OCI-LY7 (cell line): Measurements from ENCODE around the gene GGACT. TPM values are rescaled to one million over a fixed set of nuclear protein-coding genes. Genes with fewer than 3 reads are reported as not detected.

Experiments
- BruUV-seq: library from RNA; stranded (reverse); fragments of 400-500 nt; replicated peaks from 2 replicates; lab custom pipeline; 2021; lab: Mats Ljungman, UMichigan
- CTCF ChIA-PET: fragments of 300-600 bp; sonication (Branson Sonifier 250); formaldehyde crosslinking; loops from one replicate; lab custom pipeline; 2022; ENCODE audit warnings: antibody characterized with exemption; ENCODE audit not compliant: unreplicated experiment; lab: Charles Lee
- POLR2A ChIA-PET: fragments of 300-600 bp; sonication (Branson Sonifier 250); formaldehyde crosslinking; loops from one replicate; lab custom pipeline; 2022; ENCODE audit warnings: antibody characterized with exemption; lab: Charles Lee
- DNase-seq: peaks from one replicate; pipeline ENCODE4 v3.0.0-alpha.2; 2015; ENCODE audit warnings: low spot score
- H2AFZ ChIP-seq: fragments of 200-600 bp; sonication (generic), shearing (Covaris generic); 2 replicates; pipeline ENCODE4 v1.6.1; 2014; ENCODE audit warnings: mild to moderate bottlenecking, antibody characterized with exemption, low read length, moderate library complexity
- H3K27ac ChIP-seq: fragments of 200-600 bp; sonication (generic); 2 replicates; pipeline ENCODE4 v1.5.1; 2014; ENCODE audit warnings: mixed run types, low read depth, mild to moderate bottlenecking, moderate library complexity, low read length, inconsistent platforms; ENCODE audit not compliant: poor library complexity, severe bottlenecking
- H3K36me3 ChIP-seq: fragments of 200-600 bp; sonication (generic); 2 replicates; pipeline ENCODE4 v1.6.1; 2014; ENCODE audit warnings: mild to moderate bottlenecking, antibody characterized with exemption, low read length, moderate library complexity, mixed read lengths; ENCODE audit not compliant: insufficient read depth
- H3K4me1 ChIP-seq: fragments of 200-600 bp; sonication (generic); 2 replicates; pipeline ENCODE4 v1.5.1; 2014; ENCODE audit warnings: mild to moderate bottlenecking, low read length; ENCODE audit not compliant: insufficient read depth, poor library complexity, severe bottlenecking
- H3K4me2 ChIP-seq: fragments of 200-600 bp; sonication (generic); 2 replicates; pipeline ENCODE4 v1.6.1; 2014; ENCODE audit warnings: mild to moderate bottlenecking, low read length
- H3K4me3 ChIP-seq: fragments of 200-600 bp; sonication (generic); 2 replicates; pipeline ENCODE4 v1.5.1; 2014; ENCODE audit warnings: mild to moderate bottlenecking, low read depth, low read length; ENCODE audit not compliant: poor library complexity, severe bottlenecking
- H3K79me2 ChIP-seq: fragments of 200-600 bp; sonication (generic); 2 replicates; pipeline ENCODE4 v1.6.1; 2016; ENCODE audit warnings: low read depth, mild to moderate bottlenecking, low read length, moderate library complexity, mixed read lengths; ENCODE audit not compliant: insufficient read depth
- H3K9me2 ChIP-seq: fragments of 200-600 bp; sonication (generic); 2 replicates; pipeline ENCODE4 v1.6.1; 2016; ENCODE audit warnings: mild to moderate bottlenecking, low read length, mixed read lengths; ENCODE audit not compliant: insufficient read depth
- H3K9me3 ChIP-seq: fragments of 200-600 bp; sonication (generic); 2 replicates; pipeline ENCODE4 v1.6.1; 2014; ENCODE audit warnings: mild to moderate bottlenecking, mixed run types, low read length, mixed read lengths
- H4K20me1 ChIP-seq: fragments of 200-600 bp; sonication (generic); 2 replicates; pipeline ENCODE4 v1.6.1; 2014; ENCODE audit warnings: mild to moderate bottlenecking, antibody characterized with exemption, low read length, moderate library complexity, mixed read lengths; ENCODE audit not compliant: insufficient read depth
- CTCF ChIP-seq: fragments of 200-600 bp; sonication (generic); conservative IDR thresholded peaks from 2 replicates; pipeline ENCODE4 v1.5.1; 2014; ENCODE audit warnings: mild to moderate bottlenecking, antibody characterized with exemption, low read length, moderate library complexity, mixed read lengths
- EZH2phosphoT487 ChIP-seq: fragments of 200-600 bp; sonication (generic); IDR thresholded peaks from 2 replicates; pipeline ENCODE4 v1.6.1; 2018; ENCODE audit warnings: low read depth, borderline replicate concordance, mild to moderate bottlenecking, mixed run types, antibody characterized with exemption, low read length, moderate library complexity, mixed read lengths
- intact Hi-C: fragments of 100-400 bp; cut with micrococcal nuclease; formaldehyde crosslinking; loops from one replicate; pipeline ENCODE4 v1.10.0; 2022; ENCODE audit not compliant: unreplicated experiment
- total RNA-seq, 2 experiments: library from RNA; depleted of rRNA in 1 of 2; stranded (reverse); fragments of >200 nt in 1 of 2; shearing (Covaris generic) in 1 of 2; gene quantifications; 2 replicates each; pipeline ENCODE4 v1.2.3, GENCODE V29; 2014 to 2022

Gene GGACT
- total RNA-seq, 2 experiments from 2014 or later = 0.53 to 0.69 TPM

GRCh38 chr13:100636441-100636840 lies 47.9 kb upstream of the GGACT start:
- ChIA-PET CTCF (no interaction called here), POLR2A (no interaction called here)
- BruUV-seq = no TSS peak

GRCh38 chr13:100636004-100636403 lies 47.4 kb upstream of the GGACT start:
- Histone ChIP-seq H3K4me1 (no peaks in the 10 kb centered on the region), H3K9me2 (no peaks in the 10 kb centered on the region), H3K4me2 (no peak overlapping the region), H2AFZ (no peak overlapping the region), H3K4me3 (no peak overlapping the region), H3K9me3 (no peaks in the 10 kb centered on the region), H4K20me1 (no peaks in the 10 kb centered on the region), H3K36me3 (peaks cover 3% of the 10 kb centered on the region; the same call in 1 of the 2 replicates), H3K27ac (no peak overlapping the region), H3K79me2 (no peaks in the 10 kb centered on the region)
- intact Hi-C loops = no loop called here
- TF ChIP-seq EZH2phosphoT487 = no peak
- CTCF ChIA-PET = no interaction called here
- POLR2A ChIA-PET = no interaction called here
- no TSS peak for BruUV-seq
- DNase-seq = no peak

More at GRCh38 chr13:100636441-100636840, 47.9 kb upstream of the GGACT start:
- TF ChIP-seq EZH2phosphoT487 (no peak), CTCF (no peak)
- H2AFZ ChIP-seq = no peak overlapping the region
- no peak for DNase-seq
- H3K4me3 ChIP-seq = no peak overlapping the region
- H3K27ac ChIP-seq = no peak overlapping the region
- no peaks in the 10 kb centered on the region for H4K20me1 ChIP-seq
- no peaks in the 10 kb centered on the region for H3K9me2 ChIP-seq
- H3K79me2 ChIP-seq = no peaks in the 10 kb centered on the region
- peaks cover 3% of the 10 kb centered on the region; the same call in 1 of the 2 replicates for H3K36me3 ChIP-seq
- intact Hi-C loops = no loop called here
- no peaks in the 10 kb centered on the region for H3K9me3 ChIP-seq
- no peak overlapping the region for H3K4me2 ChIP-seq
- no peaks in the 10 kb centered on the region for H3K4me1 ChIP-seq

GRCh38 chr13:100634696-100635095 lies 46.1 kb upstream of the GGACT start:
- intact Hi-C loops = no loop called here
- peaks cover 3% of the 10 kb centered on the region; the same call in 1 of the 2 replicates for H3K36me3 ChIP-seq
- BruUV-seq = no TSS peak
- no peaks in the 10 kb centered on the region for H3K9me3 ChIP-seq
- no peaks in the 10 kb centered on the region for H3K4me1 ChIP-seq
- H2AFZ ChIP-seq = no peak overlapping the region
- no peaks in the 10 kb centered on the region for H3K9me2 ChIP-seq
- POLR2A ChIA-PET = no interaction called here
- H3K4me2 ChIP-seq = no peak overlapping the region
- H3K79me2 ChIP-seq = no peaks in the 10 kb centered on the region
- no peak overlapping the region for H3K27ac ChIP-seq
- H4K20me1 ChIP-seq = no peaks in the 10 kb centered on the region
- CTCF ChIA-PET = no interaction called here
- no peak for DNase-seq
- TF ChIP-seq CTCF (no peak), EZH2phosphoT487 (no peak)
- no peak overlapping the region for H3K4me3 ChIP-seq
